Measurements from ENCODE around the gene BLOC1S3. TPM values are rescaled to one million over a fixed set of nuclear protein-coding genes. Genes with fewer than 3 reads are reported as not detected.

BLOC1S3 gene
- total RNA-seq, 1 experiment from 2014 or later: 4.4 TPM

DNA sequence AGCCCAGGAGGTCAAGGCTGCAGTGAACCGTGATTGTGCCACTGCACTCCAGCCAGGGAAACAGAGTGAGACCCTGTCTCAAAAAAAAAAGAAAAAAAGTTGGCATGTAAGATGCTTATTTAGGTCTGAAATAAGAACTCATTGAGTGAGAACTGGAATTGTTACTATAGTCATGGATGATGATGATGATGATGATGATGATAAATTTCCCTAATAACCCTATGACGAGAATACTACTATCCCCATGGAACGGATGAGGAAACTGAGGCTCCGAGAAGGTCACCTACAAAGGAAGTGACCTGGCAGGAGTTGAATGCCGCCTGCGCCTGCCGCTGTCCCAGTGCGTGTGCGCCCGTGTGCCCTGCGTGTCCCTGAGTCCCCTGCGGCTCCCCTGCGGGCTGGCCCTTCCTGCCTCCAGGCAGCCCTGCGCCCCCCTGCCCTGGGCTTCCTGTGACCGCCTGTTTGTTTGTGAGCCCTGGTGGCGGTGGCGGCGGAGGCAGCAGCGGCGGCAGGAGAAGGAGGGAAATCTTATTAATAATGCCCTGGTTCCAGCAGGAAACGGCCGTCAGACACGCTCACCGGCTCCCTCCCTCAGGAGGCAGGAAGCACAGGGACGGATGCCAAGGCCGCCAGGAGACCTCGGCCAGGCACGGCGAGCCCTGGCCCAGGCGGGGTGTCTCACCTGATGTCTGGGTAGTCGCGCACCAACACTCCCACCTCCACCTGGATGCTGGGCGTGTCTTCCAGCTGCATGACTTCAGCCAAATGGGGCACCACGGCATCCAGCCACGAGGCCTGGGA is 37.0 kb downstream of the BLOC1S3 start:
- Histone ChIP-seq H3K27me3 (ENCODE audit: low read length) (no peaks in the 10 kb centered on the region), H3K4me1 (ENCODE audit: low read length) (no peaks in the 10 kb centered on the region), H3K9ac (ENCODE audit: low read length) (no peak overlapping the region), H3K9me2 (replicated peaks; ENCODE audit: insufficient read depth, low read length) (no peaks in the 10 kb centered on the region), H3K27ac (ENCODE audit: low read length) (no peak overlapping the region), H3K36me3 (ENCODE audit: insufficient read depth, low read length) (no peaks in the 10 kb centered on the region), H3K4me2 (ENCODE audit: low read depth, low read length, poor library complexity, severe bottlenecking) (no peak overlapping the region), H4K20me1 (ENCODE audit: insufficient read depth, low read depth, low read length) (no peaks in the 10 kb centered on the region), H3K4me3 (ENCODE audit: low read length) (no peak overlapping the region), H3K79me2 (ENCODE audit: low read length) (no peaks in the 10 kb centered on the region), H2AFZ (ENCODE audit: low read length) (no peak overlapping the region), H3K9me3 (ENCODE audit: low read length) (no peaks in the 10 kb centered on the region)
- no peak for DNase-seq

DNA sequence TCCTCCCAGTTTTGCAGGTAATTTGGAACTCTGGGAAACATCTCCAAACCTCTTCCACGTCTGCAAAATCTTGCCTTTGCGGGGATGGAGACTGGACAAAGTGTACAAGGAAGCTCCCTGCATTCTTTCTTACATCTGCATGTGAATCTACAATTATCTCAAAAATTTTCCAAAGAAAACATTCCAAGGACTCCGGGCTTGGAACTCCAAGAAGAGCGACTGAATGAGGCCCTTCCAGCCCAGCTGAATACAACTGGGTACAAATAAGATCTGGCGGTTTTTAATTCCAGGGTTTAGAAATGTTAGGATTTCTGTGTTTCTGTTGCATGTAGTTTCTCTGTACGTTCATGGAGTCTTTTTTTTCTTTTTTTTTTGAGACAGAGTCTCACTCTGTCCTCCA is 38.1 kb downstream of the BLOC1S3 start:
- Histone ChIP-seq H3K4me2 (ENCODE audit: low read depth, low read length, poor library complexity, severe bottlenecking) (no peak overlapping the region), H3K9me2 (replicated peaks; ENCODE audit: insufficient read depth, low read length) (no peaks in the 10 kb centered on the region), H3K79me2 (ENCODE audit: low read length) (no peaks in the 10 kb centered on the region), H3K4me1 (ENCODE audit: low read length) (no peaks in the 10 kb centered on the region), H3K9me3 (ENCODE audit: low read length) (no peaks in the 10 kb centered on the region), H3K27me3 (ENCODE audit: low read length) (no peaks in the 10 kb centered on the region), H2AFZ (ENCODE audit: low read length) (no peak overlapping the region), H3K4me3 (ENCODE audit: low read length) (no peak overlapping the region), H3K36me3 (ENCODE audit: insufficient read depth, low read length) (no peaks in the 10 kb centered on the region), H3K27ac (ENCODE audit: low read length) (no peak overlapping the region), H4K20me1 (ENCODE audit: insufficient read depth, low read depth, low read length) (no peaks in the 10 kb centered on the region), H3K9ac (ENCODE audit: low read length) (no peak overlapping the region)
- DNase-seq: no peak

DNA sequence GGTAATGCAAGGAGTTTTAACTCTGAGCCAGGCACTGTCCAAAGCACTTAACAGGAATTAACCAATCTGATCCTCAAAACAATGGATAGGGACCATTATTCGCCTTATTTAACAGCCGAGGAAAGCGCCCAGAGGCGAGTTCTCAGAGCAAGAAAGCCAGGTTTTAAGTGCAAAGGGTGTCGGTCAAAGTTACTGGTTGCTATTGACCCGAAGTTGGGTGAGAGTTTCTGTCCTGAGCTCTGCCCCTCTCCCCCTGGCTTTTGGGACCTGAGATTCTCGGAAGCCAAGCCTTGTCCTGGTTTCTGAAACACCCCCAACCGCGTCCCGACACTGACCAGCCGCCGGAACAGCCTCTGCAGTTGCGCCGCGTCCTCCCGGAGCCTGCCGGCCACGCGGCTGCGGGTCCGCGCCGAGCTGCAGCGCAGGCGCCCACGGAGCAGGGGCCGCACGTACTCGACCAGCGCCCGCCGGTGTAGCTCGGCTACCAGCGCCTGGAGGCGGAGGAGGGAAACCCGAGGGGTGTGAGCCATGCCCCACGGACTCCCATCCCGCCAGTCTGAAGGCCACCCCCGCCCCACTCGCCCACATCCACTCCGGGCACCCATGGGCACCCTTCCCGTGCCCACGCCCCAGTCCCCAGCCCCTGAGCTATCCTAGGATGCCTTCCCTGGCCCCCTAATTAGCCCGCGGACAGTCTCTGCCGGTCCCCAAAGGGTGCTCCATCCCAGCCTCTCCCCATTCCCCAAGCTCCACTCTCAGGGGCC is 38.8 kb downstream of the BLOC1S3 start:
- no peaks in the 10 kb centered on the region for H3K27me3 ChIP-seq (ENCODE audit: low read length)
- DNase-seq: no peak
- H3K27ac ChIP-seq (ENCODE audit: low read length): no peak overlapping the region
- H4K20me1 ChIP-seq (ENCODE audit: insufficient read depth, low read depth, low read length): no peaks in the 10 kb centered on the region
- no peak overlapping the region for H2AFZ ChIP-seq (ENCODE audit: low read length)
- no peaks in the 10 kb centered on the region for H3K9me3 ChIP-seq (ENCODE audit: low read length)
- no peak overlapping the region for H3K9ac ChIP-seq (ENCODE audit: low read length)
- no peaks in the 10 kb centered on the region for H3K4me1 ChIP-seq (ENCODE audit: low read length)
- H3K4me3 ChIP-seq (ENCODE audit: low read length): no peak overlapping the region
- no peaks in the 10 kb centered on the region for H3K36me3 ChIP-seq (ENCODE audit: insufficient read depth, low read length)
- no peaks in the 10 kb centered on the region for H3K9me2 ChIP-seq (replicated peaks; ENCODE audit: insufficient read depth, low read length)
- no peak overlapping the region for H3K4me2 ChIP-seq (ENCODE audit: low read depth, low read length, poor library complexity, severe bottlenecking)
- H3K79me2 ChIP-seq (ENCODE audit: low read length): no peaks in the 10 kb centered on the region

DNA sequence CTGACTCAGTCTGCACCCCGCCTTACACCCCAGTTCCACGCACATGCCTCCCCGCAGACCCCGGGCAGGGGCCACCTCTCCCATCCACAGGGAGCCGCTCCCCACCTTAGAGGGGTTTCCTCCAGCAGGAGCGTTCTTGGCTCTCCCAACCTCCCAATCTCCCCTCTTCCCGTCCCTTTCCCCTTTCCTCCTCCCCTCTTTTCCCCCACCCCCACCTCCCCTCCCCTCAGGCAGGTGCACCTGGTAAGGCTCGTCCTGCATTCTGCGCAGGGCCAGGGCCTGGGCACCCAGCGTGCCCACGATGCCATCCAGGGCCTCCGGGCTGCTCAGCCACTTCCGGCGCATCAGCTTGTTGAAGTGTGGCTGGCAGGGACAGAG is 39.4 kb downstream of the BLOC1S3 start:
- no peaks in the 10 kb centered on the region for H3K27me3 ChIP-seq (ENCODE audit: low read length)
- no peaks in the 10 kb centered on the region for H3K9me3 ChIP-seq (ENCODE audit: low read length)
- no peaks in the 10 kb centered on the region for H4K20me1 ChIP-seq (ENCODE audit: insufficient read depth, low read depth, low read length)
- no peaks in the 10 kb centered on the region for H3K4me1 ChIP-seq (ENCODE audit: low read length)
- no peak overlapping the region for H3K4me3 ChIP-seq (ENCODE audit: low read length)
- no peaks in the 10 kb centered on the region for H3K79me2 ChIP-seq (ENCODE audit: low read length)
- no peak for DNase-seq
- no peak overlapping the region for H3K4me2 ChIP-seq (ENCODE audit: low read depth, low read length, poor library complexity, severe bottlenecking)
- H3K27ac ChIP-seq (ENCODE audit: low read length): no peak overlapping the region
- no peak overlapping the region for H3K9ac ChIP-seq (ENCODE audit: low read length)
- H3K9me2 ChIP-seq (replicated peaks; ENCODE audit: insufficient read depth, low read length): no peaks in the 10 kb centered on the region
- no peak overlapping the region for H2AFZ ChIP-seq (ENCODE audit: low read length)
- H3K36me3 ChIP-seq (ENCODE audit: insufficient read depth, low read length): no peaks in the 10 kb centered on the region

DNA sequence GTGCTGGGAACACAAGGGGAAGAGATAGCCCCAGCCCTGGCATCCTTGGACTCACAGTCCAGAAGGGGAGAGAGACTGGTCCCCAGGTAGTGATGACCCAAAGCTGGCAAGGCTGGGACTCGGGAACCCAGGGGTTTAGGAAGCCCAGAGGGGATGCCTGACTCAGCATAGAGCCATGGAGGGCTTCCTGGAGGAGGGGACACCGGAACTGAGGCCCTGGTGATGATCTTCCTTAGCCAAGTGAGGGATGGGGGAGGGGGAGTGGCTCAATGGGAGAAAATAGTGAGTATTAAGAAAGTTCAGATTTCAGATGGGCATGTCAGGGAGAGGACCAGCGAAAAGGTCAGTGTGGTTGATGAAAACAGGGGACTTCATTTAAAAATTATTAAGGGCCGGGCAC is 39.8 kb downstream of the BLOC1S3 start:
- no peak overlapping the region for H3K27ac ChIP-seq (ENCODE audit: low read length)
- H3K9me3 ChIP-seq (ENCODE audit: low read length): no peaks in the 10 kb centered on the region
- no peak overlapping the region for H2AFZ ChIP-seq (ENCODE audit: low read length)
- H3K4me1 ChIP-seq (ENCODE audit: low read length): no peaks in the 10 kb centered on the region
- no peak for DNase-seq
- no peaks in the 10 kb centered on the region for H3K27me3 ChIP-seq (ENCODE audit: low read length)
- H3K79me2 ChIP-seq (ENCODE audit: low read length): no peaks in the 10 kb centered on the region
- no peaks in the 10 kb centered on the region for H4K20me1 ChIP-seq (ENCODE audit: insufficient read depth, low read depth, low read length)
- H3K4me2 ChIP-seq (ENCODE audit: low read depth, low read length, poor library complexity, severe bottlenecking): no peak overlapping the region
- H3K4me3 ChIP-seq (ENCODE audit: low read length): no peak overlapping the region
- no peak overlapping the region for H3K9ac ChIP-seq (ENCODE audit: low read length)
- H3K36me3 ChIP-seq (ENCODE audit: insufficient read depth, low read length): no peaks in the 10 kb centered on the region
- no peaks in the 10 kb centered on the region for H3K9me2 ChIP-seq (replicated peaks; ENCODE audit: insufficient read depth, low read length)

DNA sequence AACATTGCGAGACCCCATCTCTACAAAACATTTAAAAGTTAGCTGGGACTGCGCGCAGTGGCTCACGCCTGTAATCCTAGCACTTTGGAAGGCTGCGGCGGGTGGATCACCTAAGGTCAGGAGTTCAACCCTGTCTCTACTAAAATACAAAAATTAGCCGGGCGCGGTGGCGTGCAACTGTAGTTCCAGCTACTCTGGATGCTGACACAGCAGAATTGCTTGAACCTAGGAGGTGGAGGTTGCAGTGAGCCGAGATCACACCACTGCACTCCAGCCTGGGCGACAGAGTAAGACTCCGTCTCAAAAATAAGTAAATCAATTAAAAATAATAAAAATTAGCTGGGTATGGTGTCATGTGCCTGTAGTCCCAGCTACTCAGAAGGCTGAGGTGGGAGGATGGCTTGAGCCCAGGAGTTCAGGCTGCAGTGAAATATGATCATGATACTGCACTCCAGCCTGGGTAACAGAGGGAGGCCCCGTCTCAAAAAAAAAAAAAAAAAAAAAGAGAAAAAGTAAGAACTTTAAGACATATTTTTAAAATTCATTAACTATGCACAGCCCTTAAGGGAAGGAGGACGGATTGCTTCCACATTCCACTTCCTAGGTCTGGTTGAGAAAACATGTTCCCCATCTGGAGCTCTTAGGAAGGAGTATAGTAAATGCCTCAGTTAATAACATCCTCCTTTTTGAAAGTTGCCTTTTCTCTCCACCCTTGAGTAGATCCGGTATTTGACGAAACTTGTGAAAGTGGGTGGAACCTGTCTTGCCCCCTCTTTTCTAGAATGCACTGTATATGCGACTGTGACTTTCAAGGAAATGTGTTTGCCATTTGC is 40.5 kb downstream of the BLOC1S3 start:
- Histone ChIP-seq H3K9me3 (ENCODE audit: low read length) (no peaks in the 10 kb centered on the region), H4K20me1 (ENCODE audit: insufficient read depth, low read depth, low read length) (no peaks in the 10 kb centered on the region), H2AFZ (ENCODE audit: low read length) (no peak overlapping the region), H3K4me3 (ENCODE audit: low read length) (no peak overlapping the region), H3K27me3 (ENCODE audit: low read length) (no peaks in the 10 kb centered on the region), H3K4me1 (ENCODE audit: low read length) (no peaks in the 10 kb centered on the region), H3K9me2 (replicated peaks; ENCODE audit: insufficient read depth, low read length) (no peaks in the 10 kb centered on the region), H3K36me3 (ENCODE audit: insufficient read depth, low read length) (no peaks in the 10 kb centered on the region), H3K79me2 (ENCODE audit: low read length) (no peaks in the 10 kb centered on the region), H3K27ac (ENCODE audit: low read length) (no peak overlapping the region), H3K4me2 (ENCODE audit: low read depth, low read length, poor library complexity, severe bottlenecking) (no peak overlapping the region), H3K9ac (ENCODE audit: low read length) (no peak overlapping the region)
- DNase-seq: no peak

DNA sequence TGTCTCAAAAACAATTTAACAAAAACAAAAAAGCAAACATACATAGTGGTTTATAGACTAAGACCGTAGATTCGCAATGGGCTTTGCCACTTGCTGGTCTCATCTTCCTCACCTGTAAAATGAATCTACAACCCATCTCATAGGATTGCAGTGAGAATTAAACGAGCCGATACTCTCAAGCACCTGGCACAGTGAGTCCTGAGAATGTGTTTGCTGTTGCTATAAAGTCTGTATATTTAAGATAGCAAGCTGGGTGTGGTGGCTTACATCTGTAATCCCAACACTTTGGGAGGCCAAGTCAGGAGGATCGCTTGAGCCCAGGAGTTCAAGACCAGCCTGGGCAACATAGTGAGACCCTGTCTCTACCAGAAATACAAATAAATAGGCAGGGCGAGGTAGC is 44.1 kb downstream of the BLOC1S3 start:
- no peaks in the 10 kb centered on the region for H3K79me2 ChIP-seq (ENCODE audit: low read length)
- no peak overlapping the region for H3K9ac ChIP-seq (ENCODE audit: low read length)
- no peaks in the 10 kb centered on the region for H3K4me1 ChIP-seq (ENCODE audit: low read length)
- no peaks in the 10 kb centered on the region for H3K27me3 ChIP-seq (ENCODE audit: low read length)
- H4K20me1 ChIP-seq (ENCODE audit: insufficient read depth, low read depth, low read length): no peaks in the 10 kb centered on the region
- H2AFZ ChIP-seq (ENCODE audit: low read length): no peak overlapping the region
- no peak for DNase-seq
- no peaks in the 10 kb centered on the region for H3K36me3 ChIP-seq (ENCODE audit: insufficient read depth, low read length)
- no peaks in the 10 kb centered on the region for H3K9me3 ChIP-seq (ENCODE audit: low read length)
- H3K4me2 ChIP-seq (ENCODE audit: low read depth, low read length, poor library complexity, severe bottlenecking): no peak overlapping the region
- H3K9me2 ChIP-seq (replicated peaks; ENCODE audit: insufficient read depth, low read length): no peaks in the 10 kb centered on the region
- no peak overlapping the region for H3K4me3 ChIP-seq (ENCODE audit: low read length)
- no peak overlapping the region for H3K27ac ChIP-seq (ENCODE audit: low read length)

DNA sequence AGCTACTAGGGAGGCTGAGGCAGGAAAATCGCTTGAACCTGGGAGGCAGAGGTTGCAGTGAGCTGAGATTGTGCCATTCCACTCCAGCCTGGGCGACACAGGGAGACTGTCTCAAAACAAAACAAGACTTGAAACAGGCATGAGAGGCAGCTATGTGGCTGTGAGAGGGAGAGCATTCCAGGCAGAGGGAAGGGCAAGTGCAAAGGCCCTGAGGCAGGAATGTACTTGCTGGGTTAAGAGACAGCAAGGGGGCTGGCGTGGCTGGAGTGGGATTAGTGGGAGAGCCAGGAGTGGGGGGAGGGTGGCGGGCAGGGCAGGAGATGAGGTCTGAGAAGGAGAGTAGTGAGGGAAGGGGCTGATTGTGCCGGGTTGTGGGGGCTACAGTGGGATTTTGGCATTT is 45.3 kb downstream of the BLOC1S3 start:
- no peaks in the 10 kb centered on the region for H4K20me1 ChIP-seq (ENCODE audit: insufficient read depth, low read depth, low read length)
- no peak overlapping the region for H2AFZ ChIP-seq (ENCODE audit: low read length)
- no peak overlapping the region for H3K4me3 ChIP-seq (ENCODE audit: low read length)
- H3K36me3 ChIP-seq (ENCODE audit: insufficient read depth, low read length): no peaks in the 10 kb centered on the region
- H3K9me3 ChIP-seq (ENCODE audit: low read length): no peaks in the 10 kb centered on the region
- no peaks in the 10 kb centered on the region for H3K9me2 ChIP-seq (replicated peaks; ENCODE audit: insufficient read depth, low read length)
- no peaks in the 10 kb centered on the region for H3K4me1 ChIP-seq (ENCODE audit: low read length)
- DNase-seq: no peak
- no peaks in the 10 kb centered on the region for H3K79me2 ChIP-seq (ENCODE audit: low read length)
- no peaks in the 10 kb centered on the region for H3K27me3 ChIP-seq (ENCODE audit: low read length)
- H3K27ac ChIP-seq (ENCODE audit: low read length): no peak overlapping the region
- H3K9ac ChIP-seq (ENCODE audit: low read length): no peak overlapping the region
- no peak overlapping the region for H3K4me2 ChIP-seq (ENCODE audit: low read depth, low read length, poor library complexity, severe bottlenecking)
